NT2/D1 (cell line): ENCODE measurements around the gene CNTNAP1.

Experiments
- SUZ12 ChIP-seq: IDR thresholded peaks from 2 replicates; pipeline ENCODE4 v1.6.1; 2011; ENCODE audit not compliant: insufficient read length, insufficient read depth; ENCODE audit errors: extremely low read depth
- ZNF274 ChIP-seq: IDR thresholded peaks from 2 replicates; pipeline ENCODE4 v1.6.1; 2011; ENCODE audit warnings: mild to moderate bottlenecking, low read depth, low read length

DNA sequence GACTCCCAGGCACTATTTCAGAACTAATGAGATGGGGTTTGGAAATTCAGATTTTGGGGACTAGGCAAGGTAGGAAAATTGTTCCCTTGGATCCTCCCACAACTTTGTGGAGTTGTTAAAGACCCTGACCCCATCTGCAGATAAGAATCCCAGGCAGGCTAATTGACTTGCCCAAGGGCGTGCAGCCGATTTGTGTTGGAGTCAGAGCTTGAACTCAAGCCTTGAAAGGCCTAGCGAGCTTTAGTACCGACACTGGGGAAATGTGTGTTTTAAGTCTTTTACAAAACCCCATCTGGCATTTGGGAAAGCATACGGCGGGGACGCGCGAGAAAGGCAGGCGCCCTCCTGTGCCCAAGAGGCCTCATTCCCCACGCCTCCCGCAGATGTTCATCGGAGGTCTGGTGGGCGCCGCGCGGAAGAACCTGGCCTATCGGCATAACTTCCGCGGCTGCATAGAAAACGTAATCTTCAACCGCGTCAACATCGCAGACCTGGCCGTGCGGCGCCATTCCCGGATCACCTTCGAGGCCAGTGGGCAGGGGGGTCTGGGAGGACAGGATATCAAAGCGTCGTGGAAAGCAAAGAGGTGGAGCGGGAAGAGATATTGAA is 4.3 kb downstream of the CNTNAP1 start:
- TF ChIP-seq SUZ12 (no peak), ZNF274 (no peak)
